ENCODE data around the gene ZNF737.

- no peak for TF ChIP-seq CTCF (IDR thresholded peaks at IDR 0.05)
- TF ChIP-seq ZFX (IDR thresholded peaks at IDR 0.05; ENCODE audit: borderline replicate concordance) = no peak
Measured at GRCh38 chr19:20558571-20558970, 7.0 kb downstream of the ZNF737 start.
